ENCODE data around the gene CD36.

CD36 gene

GRCh38 chr7:80600046-80600445, 38.4 kb upstream of the CD36 start:
- no peak for DNase-seq (ENCODE audit: low spot score)
- in situ Hi-C loops (cut with MboI; ENCODE audit: low sequenced_read_pairs, unreplicated experiment) = no loop called here
- no peak for TF ChIP-seq CTCF (IDR thresholded peaks at IDR 0.05; ENCODE audit: borderline replicate concordance, control extremely low read depth, extremely low read depth, insufficient read depth, missing control alignments)

DNA sequence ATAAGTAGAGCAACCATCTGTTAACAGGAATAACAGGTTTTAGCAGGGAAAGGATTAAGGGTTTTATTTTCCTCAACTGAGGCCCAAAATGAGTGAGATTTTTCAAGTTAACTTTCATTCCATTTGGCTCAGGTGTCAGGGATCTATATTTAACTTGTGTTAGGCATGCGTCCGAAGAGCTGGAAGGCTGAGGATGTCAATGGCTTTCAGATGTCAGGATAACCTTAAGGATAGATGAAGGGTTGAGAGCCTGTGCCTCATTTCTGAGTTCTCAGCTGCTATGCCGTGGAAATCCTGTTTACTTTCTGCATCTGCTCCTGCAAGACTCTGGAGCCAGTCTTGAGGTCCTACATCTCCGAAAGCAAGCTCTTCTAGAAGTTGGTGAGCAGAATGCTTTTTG, 36.4 kb upstream of the CD36 start:
- in situ Hi-C loops (cut with MboI; ENCODE audit: low sequenced_read_pairs, unreplicated experiment) = no loop called here
- TF ChIP-seq CTCF (IDR thresholded peaks at IDR 0.05; ENCODE audit: borderline replicate concordance, control extremely low read depth, extremely low read depth, insufficient read depth, missing control alignments) = no peak
- no peak for DNase-seq (ENCODE audit: low spot score)

DNA sequence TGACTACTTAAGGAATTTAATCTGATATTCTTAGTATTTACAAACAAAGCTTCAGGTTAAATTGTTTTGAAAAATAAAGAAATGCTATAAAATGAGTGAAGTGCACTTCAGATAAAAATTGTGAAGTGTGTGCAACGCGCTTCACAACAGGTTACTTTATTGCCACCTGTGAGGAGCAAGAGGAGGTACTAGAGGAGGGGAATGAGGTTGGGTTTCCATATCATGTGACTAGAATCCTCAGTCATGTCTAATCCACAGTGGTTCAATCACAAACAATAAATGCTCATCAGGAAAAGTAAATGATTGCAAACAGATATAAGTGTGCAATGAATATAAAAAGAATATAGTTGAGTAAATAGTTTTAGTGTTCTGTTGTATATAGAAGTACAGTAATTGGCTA, 34.5 kb upstream of the CD36 start:
- no peak for DNase-seq (ENCODE audit: low spot score)
- no peak for TF ChIP-seq CTCF (IDR thresholded peaks at IDR 0.05; ENCODE audit: borderline replicate concordance, control extremely low read depth, extremely low read depth, insufficient read depth, missing control alignments)
- in situ Hi-C loops (cut with MboI; ENCODE audit: low sequenced_read_pairs, unreplicated experiment) = no loop called here

DNA sequence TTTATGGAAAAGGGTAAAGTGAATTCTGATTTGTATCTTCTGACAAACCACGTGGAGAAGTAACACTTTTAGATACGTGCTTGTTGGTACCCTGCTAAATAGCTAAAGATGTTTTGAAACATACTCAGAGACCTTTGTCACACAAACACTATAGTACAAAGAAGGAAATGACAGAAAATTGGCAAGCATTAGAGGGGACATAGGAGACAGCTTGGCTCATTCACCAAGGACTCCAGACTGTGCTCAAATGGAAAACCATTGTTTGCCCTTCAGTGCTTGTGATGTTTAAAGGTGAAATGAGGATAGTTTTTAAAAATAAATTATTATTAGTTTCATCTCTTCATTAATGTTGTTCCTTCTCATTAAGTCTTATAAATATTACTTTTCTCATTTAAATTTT, 34.0 kb upstream of the CD36 start:
- in situ Hi-C loops (cut with MboI; ENCODE audit: low sequenced_read_pairs, unreplicated experiment) = no loop called here
- no peak for TF ChIP-seq CTCF (IDR thresholded peaks at IDR 0.05; ENCODE audit: borderline replicate concordance, control extremely low read depth, extremely low read depth, insufficient read depth, missing control alignments)
- DNase-seq (ENCODE audit: low spot score) = no peak

- in situ Hi-C loops (cut with MboI; ENCODE audit: low sequenced_read_pairs, unreplicated experiment) = no loop called here
- no peak for DNase-seq (ENCODE audit: low spot score)
- no peak for TF ChIP-seq CTCF (IDR thresholded peaks at IDR 0.05; ENCODE audit: borderline replicate concordance, control extremely low read depth, extremely low read depth, insufficient read depth, missing control alignments)
Observed at GRCh38 chr7:80607136-80607535, 31.3 kb upstream of the CD36 start.

GRCh38 chr7:80608336-80608735, 30.1 kb upstream of the CD36 start:
- TF ChIP-seq CTCF (IDR thresholded peaks at IDR 0.05; ENCODE audit: borderline replicate concordance, control extremely low read depth, extremely low read depth, insufficient read depth, missing control alignments) = no peak
- DNase-seq (ENCODE audit: low spot score) = no peak
- in situ Hi-C loops (cut with MboI; ENCODE audit: low sequenced_read_pairs, unreplicated experiment) = no loop called here

DNA sequence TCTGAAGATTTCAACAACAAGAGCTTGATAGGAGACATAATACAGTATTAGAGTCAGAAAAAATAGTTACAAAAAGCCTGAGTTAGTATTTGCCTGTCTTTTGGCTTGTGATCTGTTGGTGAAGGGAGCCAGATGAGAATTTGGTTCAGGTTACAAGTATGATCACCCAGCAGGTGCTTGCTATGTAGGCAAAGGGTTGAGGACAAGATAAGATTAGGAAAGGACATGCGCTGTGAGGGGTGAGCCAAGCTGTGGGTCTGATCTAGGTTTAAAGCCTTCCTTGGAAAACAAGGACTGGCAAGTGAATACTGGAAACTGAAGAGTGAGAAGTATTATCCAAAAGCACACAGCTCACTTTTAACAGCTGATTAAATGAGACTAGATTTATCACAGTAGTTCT, 28.7 kb upstream of the CD36 start:
- TF ChIP-seq CTCF (IDR thresholded peaks at IDR 0.05; ENCODE audit: borderline replicate concordance, control extremely low read depth, extremely low read depth, insufficient read depth, missing control alignments) = no peak
- in situ Hi-C loops (cut with MboI; ENCODE audit: low sequenced_read_pairs, unreplicated experiment) = no loop called here
- DNase-seq (ENCODE audit: low spot score) = no peak

All from GM13976 (cell line).